GM21526 (cell line): ENCODE data around the gene SLC39A11.
"Not testable (repeated sequence)": the region's sequence is repeated elsewhere in the genome, so short reads cannot be mapped to it uniquely, and the experiment has no call there.

Experiments used
- ATAC-seq: cut with Tn5 transposase; IDR thresholded peaks from one replicate; pipeline ENCODE4 v1.9.1; 2021; ENCODE audit warnings: moderate library complexity; ENCODE audit not compliant: unreplicated experiment, low FRiP score

SLC39A11 gene

DNA sequence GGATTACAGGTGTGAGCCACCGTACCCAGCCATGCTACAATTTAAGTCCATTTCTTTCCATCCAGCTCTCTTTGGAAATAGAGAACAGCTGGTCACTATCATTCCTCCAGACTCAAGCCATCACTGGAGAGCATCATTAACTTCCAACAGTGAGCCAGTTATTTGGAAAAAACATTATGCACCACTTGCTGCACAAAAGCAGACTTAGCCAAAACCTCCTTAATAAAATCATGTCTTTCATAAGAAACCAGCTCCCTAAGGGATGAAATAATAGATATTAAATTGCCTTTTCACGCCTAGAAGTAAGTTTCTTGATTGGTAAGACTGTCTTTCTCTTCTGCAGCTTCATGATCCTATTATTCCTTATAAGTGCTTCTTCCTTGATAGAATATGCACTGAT is 17.9 kb downstream of the SLC39A11 start:
- no peak for ATAC-seq

DNA sequence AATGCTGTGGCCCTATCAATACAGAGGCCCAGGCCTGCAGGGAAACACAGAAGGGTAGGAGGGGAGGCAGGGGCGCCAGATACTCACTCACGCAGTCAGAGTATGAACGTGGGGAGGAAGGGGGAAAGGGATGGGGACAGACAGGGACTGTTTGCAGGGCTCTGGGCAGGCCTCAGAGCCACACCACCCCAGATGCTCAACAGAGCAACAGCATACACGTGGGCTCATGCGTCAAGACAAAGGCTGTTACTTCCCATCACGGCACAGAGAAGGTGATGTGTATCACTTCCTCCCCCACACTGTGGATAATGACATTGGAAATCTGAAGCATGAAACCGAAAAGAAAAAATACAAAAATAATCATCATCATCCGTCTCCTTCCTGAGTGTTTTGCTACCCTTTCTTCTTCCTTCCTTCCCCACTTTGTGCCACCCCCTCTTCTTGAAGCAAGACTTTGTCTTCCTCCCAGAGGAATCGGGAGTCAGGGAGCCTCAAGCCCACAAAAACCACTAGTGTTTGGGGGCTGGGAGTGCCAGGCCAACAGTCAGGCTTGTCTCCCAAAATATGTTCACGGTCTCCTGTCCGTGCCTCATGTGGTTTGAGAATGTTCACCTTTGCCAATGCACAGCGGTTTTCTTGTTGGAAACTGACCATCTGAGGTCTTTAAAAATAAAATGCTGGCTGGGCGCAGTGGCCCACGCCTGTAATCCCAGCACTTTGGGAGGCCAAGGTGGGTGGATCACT is 20.1 kb downstream of the SLC39A11 start:
- no peak for ATAC-seq

- no peak for ATAC-seq
Measured at GRCh38 chr17:73071066-73071999, 21.2 kb downstream of the SLC39A11 start.

GRCh38 chr17:73069841-73070240 is 22.6 kb downstream of the SLC39A11 start:
- no peak for ATAC-seq

DNA sequence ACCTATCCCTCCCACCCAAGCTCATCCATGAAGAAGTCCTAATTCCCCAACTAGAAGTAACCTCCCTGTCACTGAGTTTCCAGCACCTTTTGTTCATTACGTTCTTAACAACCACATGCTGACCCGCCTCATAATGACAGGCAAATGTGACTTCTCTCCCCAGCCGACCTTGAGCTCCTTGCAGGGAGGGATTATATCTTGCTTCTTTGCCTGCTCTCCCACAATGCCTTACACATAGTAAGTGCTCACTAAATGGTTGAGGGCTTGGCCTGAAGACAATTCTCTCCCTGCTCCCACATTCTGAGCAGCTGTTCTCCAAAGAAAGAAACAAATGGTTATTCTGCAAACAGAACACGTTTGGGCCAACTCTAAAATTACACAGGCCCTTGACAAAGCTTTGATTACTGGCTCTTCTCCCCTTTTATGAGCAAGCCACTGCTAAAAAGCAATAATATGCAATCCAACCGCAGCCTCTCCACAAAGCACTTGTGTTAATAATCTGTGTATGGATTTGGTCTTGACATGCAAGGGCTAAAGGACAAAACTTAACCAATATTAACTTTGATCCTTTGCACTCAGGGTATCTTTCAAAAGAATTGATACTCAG is 23.2 kb downstream of the SLC39A11 start:
- no peak for ATAC-seq

- no peak for ATAC-seq
Measured at GRCh38 chr17:73068322-73069153, 23.9 kb downstream of the SLC39A11 start.

GRCh38 chr17:73067699-73068098 is 24.8 kb downstream of the SLC39A11 start:
- ATAC-seq: not testable (repeated sequence)

GRCh38 chr17:73067075-73067474 is 25.4 kb downstream of the SLC39A11 start:
- no peak for ATAC-seq

DNA sequence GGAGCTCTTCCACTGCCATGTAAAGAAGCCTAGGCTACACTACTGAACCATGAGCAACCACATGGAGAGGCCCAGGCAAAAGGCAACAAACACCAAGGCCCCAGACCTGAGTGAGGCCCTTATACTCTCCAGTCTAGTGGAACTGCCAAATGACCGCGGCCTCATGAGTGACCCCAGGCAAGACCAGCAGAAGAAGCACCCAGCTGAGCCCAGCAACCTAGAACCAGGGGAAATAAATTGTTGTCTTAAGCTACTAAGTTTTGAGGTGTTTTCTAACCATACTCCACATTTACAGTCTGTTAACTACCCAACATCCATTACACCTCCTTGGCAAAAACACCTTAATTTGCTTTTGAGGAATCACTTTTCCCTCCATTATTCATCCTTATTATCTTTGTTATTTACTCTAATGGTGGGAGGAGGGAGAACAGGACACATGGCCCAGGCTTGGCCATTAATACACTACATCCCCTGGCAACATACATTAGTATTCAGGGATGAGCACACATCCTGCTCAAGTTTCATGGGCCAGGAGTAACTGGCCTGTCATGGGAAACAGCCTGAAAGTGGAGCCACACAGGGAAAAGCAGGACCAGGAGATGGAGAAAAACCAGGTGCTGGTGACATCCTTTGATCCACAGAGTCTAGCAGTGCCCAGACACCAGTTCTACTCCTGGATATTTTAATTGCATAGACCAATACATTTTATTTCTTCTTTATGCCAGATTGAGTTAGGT is 26.2 kb downstream of the SLC39A11 start:
- no peak for ATAC-seq

GRCh38 chr17:73065376-73065775 is 27.1 kb downstream of the SLC39A11 start:
- ATAC-seq: no peak

GRCh38 chr17:73064084-73064938 is 28.2 kb downstream of the SLC39A11 start:
- no peak for ATAC-seq

GRCh38 chr17:73062726-73063125 is 29.8 kb downstream of the SLC39A11 start:
- ATAC-seq: no peak

DNA sequence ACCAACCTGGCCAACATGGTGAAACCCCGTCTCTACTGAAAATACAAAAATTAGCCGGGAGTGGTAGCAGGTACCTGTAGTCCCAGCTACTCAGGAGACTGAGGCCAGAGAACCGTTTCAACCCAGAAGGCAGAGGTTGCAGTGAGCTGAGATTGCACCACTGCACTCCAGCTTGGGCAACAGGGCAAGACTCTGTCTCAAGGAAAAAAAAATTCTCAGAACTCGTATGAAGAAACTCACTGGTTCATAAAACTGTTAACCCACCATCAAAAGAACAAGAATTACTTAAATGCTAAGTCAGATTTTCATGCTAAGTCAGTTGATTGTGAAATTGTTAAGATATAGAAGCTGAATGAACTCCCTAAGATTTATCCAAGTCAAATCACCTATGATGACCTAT is 31.3 kb downstream of the SLC39A11 start:
- ATAC-seq: no peak

GRCh38 chr17:73060721-73061120 is 31.8 kb downstream of the SLC39A11 start:
- ATAC-seq: no peak

DNA sequence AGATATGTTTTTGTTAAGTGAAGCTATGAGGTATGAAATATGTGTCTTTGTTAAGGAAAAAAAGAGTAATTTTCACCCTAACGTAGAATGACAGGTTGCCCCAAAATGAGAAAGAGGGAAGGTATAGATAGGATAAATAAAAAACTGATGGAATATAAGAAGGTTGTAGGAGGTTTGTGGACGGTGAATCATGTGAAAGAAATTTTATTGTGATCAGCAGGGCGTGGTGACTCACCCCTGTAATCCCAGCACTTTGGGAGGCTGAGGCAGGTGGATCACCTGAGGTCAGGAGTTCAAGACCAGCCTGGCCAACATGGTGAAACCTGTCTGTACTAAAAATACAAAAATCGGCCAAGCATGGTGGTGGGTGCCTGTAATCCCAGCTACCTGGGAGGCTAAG is 32.8 kb downstream of the SLC39A11 start:
- not testable (repeated sequence) for ATAC-seq

GRCh38 chr17:73058022-73058421 is 34.5 kb downstream of the SLC39A11 start:
- no peak for ATAC-seq

DNA sequence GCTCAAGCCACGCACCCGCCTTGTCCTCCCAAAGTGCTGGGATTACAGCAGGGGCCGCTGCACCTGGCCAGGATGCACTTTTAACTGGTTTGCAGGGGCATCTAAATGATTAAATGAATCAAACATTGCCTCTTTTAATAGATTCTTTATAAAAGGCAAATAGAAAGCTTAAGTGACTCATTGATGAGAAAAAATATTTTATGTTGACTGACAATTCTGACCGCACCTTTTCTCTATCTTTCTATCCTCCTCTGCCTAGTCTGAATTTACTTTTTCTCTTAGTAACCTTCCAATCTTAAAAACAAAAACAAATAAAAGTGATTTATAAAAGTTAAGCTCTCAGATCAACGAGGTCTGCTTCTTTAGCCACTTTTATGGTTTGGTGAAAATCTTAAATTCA is 35.3 kb downstream of the SLC39A11 start:
- no peak for ATAC-seq

DNA sequence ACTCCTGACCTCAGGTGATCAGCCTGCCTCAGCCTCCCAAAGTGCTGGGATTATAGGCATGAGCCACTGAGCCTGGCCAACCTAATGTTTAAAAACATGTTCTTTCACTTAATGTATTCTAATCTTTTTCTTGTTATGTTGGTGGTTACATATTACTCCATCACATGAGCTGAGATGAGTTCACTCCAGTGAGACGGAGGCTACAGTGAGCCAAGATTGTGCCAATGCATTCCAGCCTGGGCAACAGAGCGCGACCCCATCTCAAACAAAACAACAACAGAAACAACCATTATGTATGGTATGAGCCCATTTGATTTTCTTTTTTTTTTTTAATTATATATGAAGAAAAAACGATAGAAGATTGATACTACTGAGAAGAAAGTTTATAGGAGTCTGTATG is 39.6 kb downstream of the SLC39A11 start:
- no peak for ATAC-seq

- ATAC-seq: no peak
Measured at GRCh38 chr17:73050797-73051196, 41.7 kb downstream of the SLC39A11 start.
